GM23338 (cell line): ENCODE results near the gene LRFN4. TPM values are rescaled to one million over a fixed set of nuclear protein-coding genes. Genes with fewer than 3 reads are reported as not detected.
A peak's percentile ranks its signal among the peaks of the same experiment; 100 is the strongest.

Experiments
- ATAC-seq: fragments of 200-7000 bp; cut with Tn5 transposase; 3 replicates; pipeline ENCODE4 v1.9.1; 2020
- DNase-seq: peaks from one replicate; pipeline ENCODE4 v3.0.0-alpha.2; 2015; ENCODE audit warnings: low spot score
- H2AFZ ChIP-seq: fragments of 200-600 bp; sonication (generic); 2 replicates; pipeline ENCODE4 v1.8.0; 2016; ENCODE audit warnings: antibody characterized with exemption, mild to moderate bottlenecking, moderate library complexity
- H3F3A ChIP-seq: fragments of 200-600 bp; sonication (generic); replicated peaks from 2 replicates; pipeline ENCODE4 v1.8.0; 2017; ENCODE audit warnings: antibody characterized with exemption, mixed run types, low read depth
- H3K27ac ChIP-seq: fragments of 200-600 bp; sonication (generic); 2 replicates; pipeline ENCODE4 v1.6.1; 2016; ENCODE audit warnings: low read depth
- H3K27me3 ChIP-seq: fragments of 200-600 bp; sonication (generic); 2 replicates; pipeline ENCODE4 v1.8.0; 2016; ENCODE audit warnings: mild to moderate bottlenecking, mixed run types, moderate library complexity; ENCODE audit not compliant: insufficient read depth
- H3K36me3 ChIP-seq: fragments of 200-600 bp; sonication (generic); 2 replicates; pipeline ENCODE4 v1.8.0; 2016; ENCODE audit warnings: mild to moderate bottlenecking; ENCODE audit not compliant: insufficient read depth
- H3K4me1 ChIP-seq: fragments of 200-600 bp; sonication (generic); 2 replicates; pipeline ENCODE4 v1.8.0; 2016; ENCODE audit warnings: mild to moderate bottlenecking, moderate library complexity; ENCODE audit not compliant: insufficient read depth
- H3K4me2 ChIP-seq: fragments of 200-600 bp; sonication (generic); 2 replicates; pipeline ENCODE4 v1.7.1; 2017; ENCODE audit warnings: mixed run types
- H3K4me3 ChIP-seq: fragments of 200-600 bp; sonication (generic); 2 replicates; pipeline ENCODE4 v1.6.1; 2016; ENCODE audit warnings: mixed run types
- H3K79me2 ChIP-seq: fragments of 200-600 bp; sonication (generic); replicated peaks from 2 replicates; pipeline ENCODE4 v1.8.0; 2017; ENCODE audit warnings: mild to moderate bottlenecking; ENCODE audit not compliant: insufficient read depth
- H3K9me2 ChIP-seq: fragments of 200-600 bp; sonication (generic); 2 replicates; pipeline ENCODE4 v1.8.0; 2017; ENCODE audit not compliant: insufficient read depth
- H4K20me1 ChIP-seq: fragments of 200-600 bp; sonication (generic); replicated peaks from 2 replicates; pipeline ENCODE4 v1.8.0; 2017; ENCODE audit warnings: mild to moderate bottlenecking; ENCODE audit not compliant: insufficient read depth
- H3K27ac Mint-ChIP-seq: 2 replicates; pipeline ENCODE4 v1.8.0; 2020; ENCODE audit warnings: inconsistent platforms, mild to moderate bottlenecking, moderate library complexity, mixed read lengths
- H3K27me3 Mint-ChIP-seq: 3 replicates; pipeline ENCODE4 v1.8.0; 2022; ENCODE audit warnings: low read depth, mild to moderate bottlenecking, moderate library complexity, mixed read lengths, inconsistent platforms; ENCODE audit not compliant: insufficient read depth, poor library complexity
- H3K36me3 Mint-ChIP-seq: 3 replicates; pipeline ENCODE4 v1.8.0; 2021; ENCODE audit warnings: low read depth, mild to moderate bottlenecking, inconsistent platforms, moderate library complexity, mixed read lengths
- H3K4me1 Mint-ChIP-seq: 3 replicates; pipeline ENCODE4 v1.8.0; 2020; ENCODE audit warnings: mild to moderate bottlenecking, inconsistent platforms, mixed read lengths
- H3K4me3 Mint-ChIP-seq: 3 replicates; pipeline ENCODE4 v1.8.0; 2021; ENCODE audit warnings: moderate library complexity, mild to moderate bottlenecking, inconsistent platforms, mixed read lengths
- H3K9me3 Mint-ChIP-seq: 3 replicates; pipeline ENCODE4 v1.8.0; 2020; ENCODE audit warnings: moderate library complexity, mild to moderate bottlenecking, inconsistent platforms, mixed read lengths
- CREB1 ChIP-seq: fragments of 250-450 bp; sonication (Bioruptor Pico); IDR thresholded peaks from 2 replicates; pipeline ENCODE4 v1.5.0; 2020; ENCODE audit warnings: low read depth, mild to moderate bottlenecking, moderate library complexity
- EZH2 ChIP-seq: fragments of 200-600 bp; sonication (generic); IDR thresholded peaks from one replicate; pipeline ENCODE4 v1.8.0; 2017; ENCODE audit warnings: antibody characterized with exemption, mild to moderate bottlenecking, low read depth; ENCODE audit not compliant: unreplicated experiment
- EZH2phosphoT487 ChIP-seq: fragments of 200-600 bp; sonication (generic); IDR thresholded peaks from one replicate; pipeline ENCODE4 v1.8.1; 2018; ENCODE audit warnings: antibody characterized with exemption; ENCODE audit not compliant: unreplicated experiment
- NANOG ChIP-seq: IDR thresholded peaks from 2 replicates; pipeline ENCODE4 v1.6.1; 2016; ENCODE audit warnings: antibody characterized with exemption, borderline replicate concordance
- POLR2AphosphoS5 ChIP-seq: IDR thresholded peaks from 2 replicates; pipeline ENCODE4 v1.6.1; 2016; ENCODE audit warnings: antibody characterized with exemption, low read depth
- STAT1 ChIP-seq: IDR thresholded peaks from one replicate; pipeline ENCODE4 v1.6.1; 2016; ENCODE audit warnings: antibody characterized with exemption; ENCODE audit not compliant: unreplicated experiment
- ZNF331 ChIP-seq: fragments of 250-450 bp; sonication (Bioruptor Pico); IDR thresholded peaks from 2 replicates; pipeline ENCODE4 v1.5.0; 2020; ENCODE audit warnings: low read depth, mild to moderate bottlenecking, moderate library complexity
- polyA plus RNA-seq: library from polyadenylated mRNA; unstranded; fragments of >200 nt; fragmentation: Nextera tagmentation; extraction: Ambion mirVana; gene quantifications from 2 replicates; pipeline ENCODE4 v1.2.1, GENCODE V29; 2016
- total RNA-seq: library from RNA; depleted of rRNA; stranded (reverse); fragments of >200 nt; shearing (Covaris generic); gene quantifications from 2 replicates; pipeline ENCODE4 v1.2.3, GENCODE V29; 2014
- TF ChIP-seq, protein P1 (sequence below): fragments of 250-450 bp; sonication (Bioruptor Pico); IDR thresholded peaks from 2 replicates; pipeline ENCODE4 v1.5.0; 2020; ENCODE audit warnings: mild to moderate bottlenecking, moderate library complexity
- TF ChIP-seq, protein P2 (sequence below), 2 experiments: fragments of 200-600 bp in 1 of 2; sonication (generic) in 1 of 2; conservative IDR thresholded peaks; 2 replicates each; pipeline versions ENCODE4 v1.5.1 to v1.6.1; 2016 to 2017; ENCODE audit warnings: antibody characterized with exemption in 2 of 2, low read depth in 2 of 2, mild to moderate bottlenecking in 2 of 2, moderate library complexity in 1 of 2

LRFN4 gene
- total and polyA plus RNA-seq, 2 experiments from 2014 or later: 9.8 to 63.5 TPM

GRCh38 chr11:66864924-66865697 is 8.2 kb downstream of the LRFN4 start:
- H3K4me1 ChIP-seq: no peaks in the 10 kb centered on the region; the same call in 1 of the 2 replicates
- H2AFZ ChIP-seq: no peak overlapping the region
- H3K9me2 ChIP-seq: no peaks in the 10 kb centered on the region
- Mint-ChIP-seq H3K4me1 (peaks cover 16% of the 10 kb centered on the region), H3K27ac (no peak overlapping the region), H3K36me3 (peaks cover 3% of the 10 kb centered on the region; the same call in 1 of the 3 replicates), H3K9me3 (no peaks in the 10 kb centered on the region; the same call in 2 of the 3 replicates), H3K27me3 (peaks cover 24% of the 10 kb centered on the region), H3K4me3 (no peak overlapping the region)
- ATAC-seq (peak; percentile 4), DNase-seq (no peak)
- no peaks in the 10 kb centered on the region for H4K20me1 ChIP-seq
- H3K36me3 ChIP-seq: no peaks in the 10 kb centered on the region
- no peaks in the 10 kb centered on the region for H3K79me2 ChIP-seq
- H3F3A ChIP-seq: no peaks in the 10 kb centered on the region
- no peak overlapping the region for H3K27ac ChIP-seq
- no peak overlapping the region for H3K4me2 ChIP-seq
- no peak for TF ChIP-seq NANOG
- H3K27me3 ChIP-seq: no peaks in the 10 kb centered on the region
- H3K4me3 ChIP-seq: no peak overlapping the region

DNA sequence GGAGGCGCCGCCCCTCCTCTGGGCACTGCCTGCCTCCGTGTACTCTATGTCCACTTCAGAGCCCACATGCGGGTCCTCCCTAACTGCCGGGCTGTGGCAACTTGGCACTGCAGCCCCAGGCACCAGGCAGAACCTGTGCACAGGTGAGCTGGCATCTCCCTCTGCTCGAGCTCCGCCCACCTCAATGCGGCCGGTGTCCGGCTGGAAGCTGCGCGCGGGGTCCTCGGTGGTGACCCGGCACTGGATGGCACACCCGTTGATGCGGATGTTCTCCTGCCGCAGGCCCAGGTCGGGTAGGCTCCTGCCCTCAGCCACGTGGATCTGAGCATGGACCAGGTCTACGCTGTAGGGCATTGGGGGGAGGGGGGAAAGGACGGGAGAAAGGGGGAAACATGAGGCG is 9.1 kb downstream of the LRFN4 start:
- no peak overlapping the region for H2AFZ ChIP-seq
- Mint-ChIP-seq H3K9me3 (no peaks in the 10 kb centered on the region; the same call in 2 of the 3 replicates), H3K36me3 (peaks cover 3% of the 10 kb centered on the region; the same call in 1 of the 3 replicates), H3K27ac (no peak overlapping the region), H3K27me3 (peaks cover 18% of the 10 kb centered on the region), H3K4me1 (peaks cover 16% of the 10 kb centered on the region), H3K4me3 (no peak overlapping the region)
- no peaks in the 10 kb centered on the region for H3K36me3 ChIP-seq
- no peaks in the 10 kb centered on the region for H3F3A ChIP-seq
- ATAC-seq (no peak), DNase-seq (no peak)
- H4K20me1 ChIP-seq: no peaks in the 10 kb centered on the region
- no peaks in the 10 kb centered on the region; the same call in 1 of the 2 replicates for H3K4me1 ChIP-seq
- H3K27ac ChIP-seq: no peak overlapping the region
- no peak overlapping the region for H3K4me3 ChIP-seq
- no peak overlapping the region for H3K4me2 ChIP-seq
- H3K9me2 ChIP-seq: no peaks in the 10 kb centered on the region
- H3K79me2 ChIP-seq: no peaks in the 10 kb centered on the region
- no peaks in the 10 kb centered on the region for H3K27me3 ChIP-seq
- TF ChIP-seq EZH2phosphoT487 (no peak), NANOG (no peak), STAT1 (no peak), EZH2 (no peak), CREB1 (CRISPR knock-in tag) (no peak), POLR2AphosphoS5 (no peak), ZNF331 (CRISPR knock-in tag) (no peak)
- TF ChIP-seq, protein P1, sequence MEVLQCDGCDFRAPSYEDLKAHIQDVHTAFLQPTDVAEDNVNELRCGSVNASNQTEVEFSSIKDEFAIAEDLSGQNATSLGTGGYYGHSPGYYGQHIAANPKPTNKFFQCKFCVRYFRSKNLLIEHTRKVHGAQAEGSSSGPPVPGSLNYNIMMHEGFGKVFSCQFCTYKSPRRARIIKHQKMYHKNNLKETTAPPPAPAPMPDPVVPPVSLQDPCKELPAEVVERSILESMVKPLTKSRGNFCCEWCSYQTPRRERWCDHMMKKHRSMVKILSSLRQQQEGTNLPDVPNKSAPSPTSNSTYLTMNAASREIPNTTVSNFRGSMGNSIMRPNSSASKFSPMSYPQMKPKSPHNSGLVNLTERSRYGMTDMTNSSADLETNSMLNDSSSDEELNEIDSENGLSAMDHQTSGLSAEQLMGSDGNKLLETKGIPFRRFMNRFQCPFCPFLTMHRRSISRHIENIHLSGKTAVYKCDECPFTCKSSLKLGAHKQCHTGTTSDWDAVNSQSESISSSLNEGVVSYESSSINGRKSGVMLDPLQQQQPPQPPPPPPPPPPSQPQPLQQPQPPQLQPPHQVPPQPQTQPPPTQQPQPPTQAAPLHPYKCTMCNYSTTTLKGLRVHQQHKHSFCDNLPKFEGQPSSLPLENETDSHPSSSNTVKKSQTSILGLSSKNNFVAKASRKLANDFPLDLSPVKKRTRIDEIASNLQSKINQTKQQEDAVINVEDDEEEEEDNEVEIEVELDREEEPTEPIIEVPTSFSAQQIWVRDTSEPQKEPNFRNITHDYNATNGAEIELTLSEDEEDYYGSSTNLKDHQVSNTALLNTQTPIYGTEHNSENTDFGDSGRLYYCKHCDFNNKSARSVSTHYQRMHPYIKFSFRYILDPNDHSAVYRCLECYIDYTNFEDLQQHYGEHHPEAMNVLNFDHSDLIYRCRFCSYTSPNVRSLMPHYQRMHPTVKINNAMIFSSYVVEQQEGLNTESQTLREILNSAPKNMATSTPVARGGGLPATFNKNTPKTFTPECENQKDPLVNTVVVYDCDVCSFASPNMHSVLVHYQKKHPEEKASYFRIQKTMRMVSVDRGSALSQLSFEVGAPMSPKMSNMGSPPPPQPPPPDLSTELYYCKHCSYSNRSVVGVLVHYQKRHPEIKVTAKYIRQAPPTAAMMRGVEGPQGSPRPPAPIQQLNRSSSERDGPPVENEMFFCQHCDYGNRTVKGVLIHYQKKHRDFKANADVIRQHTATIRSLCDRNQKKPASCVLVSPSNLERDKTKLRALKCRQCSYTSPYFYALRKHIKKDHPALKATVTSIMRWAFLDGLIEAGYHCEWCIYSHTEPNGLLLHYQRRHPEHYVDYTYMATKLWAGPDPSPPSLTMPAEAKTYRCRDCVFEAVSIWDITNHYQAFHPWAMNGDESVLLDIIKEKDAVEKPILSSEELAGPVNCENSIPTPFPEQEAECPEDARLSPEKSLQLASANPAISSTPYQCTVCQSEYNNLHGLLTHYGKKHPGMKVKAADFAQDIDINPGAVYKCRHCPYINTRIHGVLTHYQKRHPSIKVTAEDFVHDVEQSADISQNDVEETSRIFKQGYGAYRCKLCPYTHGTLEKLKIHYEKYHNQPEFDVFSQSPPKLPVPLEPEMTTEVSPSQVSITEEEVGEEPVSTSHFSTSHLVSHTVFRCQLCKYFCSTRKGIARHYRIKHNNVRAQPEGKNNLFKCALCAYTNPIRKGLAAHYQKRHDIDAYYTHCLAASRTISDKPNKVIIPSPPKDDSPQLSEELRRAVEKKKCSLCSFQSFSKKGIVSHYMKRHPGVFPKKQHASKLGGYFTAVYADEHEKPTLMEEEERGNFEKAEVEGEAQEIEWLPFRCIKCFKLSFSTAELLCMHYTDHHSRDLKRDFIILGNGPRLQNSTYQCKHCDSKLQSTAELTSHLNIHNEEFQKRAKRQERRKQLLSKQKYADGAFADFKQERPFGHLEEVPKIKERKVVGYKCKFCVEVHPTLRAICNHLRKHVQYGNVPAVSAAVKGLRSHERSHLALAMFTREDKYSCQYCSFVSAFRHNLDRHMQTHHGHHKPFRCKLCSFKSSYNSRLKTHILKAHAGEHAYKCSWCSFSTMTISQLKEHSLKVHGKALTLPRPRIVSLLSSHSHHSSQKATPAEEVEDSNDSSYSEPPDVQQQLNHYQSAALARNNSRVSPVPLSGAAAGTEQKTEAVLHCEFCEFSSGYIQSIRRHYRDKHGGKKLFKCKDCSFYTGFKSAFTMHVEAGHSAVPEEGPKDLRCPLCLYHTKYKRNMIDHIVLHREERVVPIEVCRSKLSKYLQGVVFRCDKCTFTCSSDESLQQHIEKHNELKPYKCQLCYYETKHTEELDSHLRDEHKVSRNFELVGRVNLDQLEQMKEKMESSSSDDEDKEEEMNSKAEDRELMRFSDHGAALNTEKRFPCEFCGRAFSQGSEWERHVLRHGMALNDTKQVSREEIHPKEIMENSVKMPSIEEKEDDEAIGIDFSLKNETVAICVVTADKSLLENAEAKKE (CRISPR knock-in tag): no peak
- TF ChIP-seq, protein P2, sequence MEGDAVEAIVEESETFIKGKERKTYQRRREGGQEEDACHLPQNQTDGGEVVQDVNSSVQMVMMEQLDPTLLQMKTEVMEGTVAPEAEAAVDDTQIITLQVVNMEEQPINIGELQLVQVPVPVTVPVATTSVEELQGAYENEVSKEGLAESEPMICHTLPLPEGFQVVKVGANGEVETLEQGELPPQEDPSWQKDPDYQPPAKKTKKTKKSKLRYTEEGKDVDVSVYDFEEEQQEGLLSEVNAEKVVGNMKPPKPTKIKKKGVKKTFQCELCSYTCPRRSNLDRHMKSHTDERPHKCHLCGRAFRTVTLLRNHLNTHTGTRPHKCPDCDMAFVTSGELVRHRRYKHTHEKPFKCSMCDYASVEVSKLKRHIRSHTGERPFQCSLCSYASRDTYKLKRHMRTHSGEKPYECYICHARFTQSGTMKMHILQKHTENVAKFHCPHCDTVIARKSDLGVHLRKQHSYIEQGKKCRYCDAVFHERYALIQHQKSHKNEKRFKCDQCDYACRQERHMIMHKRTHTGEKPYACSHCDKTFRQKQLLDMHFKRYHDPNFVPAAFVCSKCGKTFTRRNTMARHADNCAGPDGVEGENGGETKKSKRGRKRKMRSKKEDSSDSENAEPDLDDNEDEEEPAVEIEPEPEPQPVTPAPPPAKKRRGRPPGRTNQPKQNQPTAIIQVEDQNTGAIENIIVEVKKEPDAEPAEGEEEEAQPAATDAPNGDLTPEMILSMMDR (conservative IDR thresholded peaks at IDR 0.05; ENCODE audit: low read depth in 2 of 2): no peak
